Liver (tissue), 9 donors: ENCODE measurements around the gene CKM. TPM values are rescaled to one million over a fixed set of nuclear protein-coding genes. Genes with fewer than 3 reads are reported as not detected.

Experiments used
- DNase-seq: peaks from one replicate; pipeline ENCODE4 v3.0.0-alpha.2; 2017; ENCODE audit warnings: low spot score
- H3K27ac ChIP-seq, 2 donors: one replicate each; pipeline ENCODE4 v1.7.0; 2013; ENCODE audit warnings: inconsistent platforms in 2 of 2, low read length in 2 of 2, control low read depth in 1 of 2, low read depth in 1 of 2, mild to moderate bottlenecking in 1 of 2
- H3K27me3 ChIP-seq, 4 donors: one replicate each; pipeline versions ENCODE4 v1.6.1 to v1.7.0; 2013; ENCODE audit warnings: low read length in 3 of 4, inconsistent platforms in 1 of 4, mild to moderate bottlenecking in 1 of 4, moderate library complexity in 1 of 4; ENCODE audit not compliant: control insufficient read depth in 4 of 4, insufficient read depth in 4 of 4
- H3K36me3 ChIP-seq, 4 donors: one replicate each; pipeline versions ENCODE4 v1.6.1 to v1.7.0; 2013; ENCODE audit warnings: low read length in 3 of 4, mild to moderate bottlenecking in 3 of 4, low read depth in 1 of 4, moderate library complexity in 1 of 4; ENCODE audit not compliant: control insufficient read depth in 4 of 4, insufficient read depth in 3 of 4
- H3K4me1 ChIP-seq, 4 donors: one replicate each; pipeline versions ENCODE4 v1.6.1 to v1.7.0; 2013; ENCODE audit warnings: low read length in 3 of 4, mild to moderate bottlenecking in 3 of 4, moderate library complexity in 1 of 4; ENCODE audit not compliant: control insufficient read depth in 4 of 4, insufficient read depth in 4 of 4
- H3K4me3 ChIP-seq, 3 donors: one replicate each; pipeline versions ENCODE4 v1.6.1 to v1.7.0; 2013; ENCODE audit warnings: low read length in 3 of 3, control low read depth in 1 of 3, low read depth in 1 of 3, mild to moderate bottlenecking in 1 of 3
- H3K9ac ChIP-seq, 2 donors: one replicate each; pipeline ENCODE4 v1.7.0; 2013; ENCODE audit warnings: low read length in 2 of 2, mild to moderate bottlenecking in 2 of 2, moderate library complexity in 2 of 2, control low read depth in 1 of 2, low read depth in 1 of 2
- H3K9me3 ChIP-seq, 4 donors: one replicate each; pipeline versions ENCODE4 v1.6.1 to v1.7.0; 2013; ENCODE audit warnings: low read length in 3 of 4; ENCODE audit not compliant: control insufficient read depth in 4 of 4
- CTCF ChIP-seq: fragments of 150-350 bp; IDR thresholded peaks from 2 replicates; pipeline ENCODE4 v1.5.1; 2017; ENCODE audit warnings: improper control_type of control experiment, low read depth, low read length; ENCODE audit not compliant: missing input control
- EGR1 ChIP-seq, 2 donors: IDR thresholded peaks; 2 replicates each; pipeline ENCODE4 v1.6.1; 2016 to 2018; ENCODE audit warnings: antibody characterized with exemption in 2 of 2, low read depth in 2 of 2
- FOXA1 ChIP-seq: IDR thresholded peaks from 2 replicates; pipeline ENCODE4 v1.6.1; 2016; ENCODE audit warnings: antibody characterized with exemption
- FOXA2 ChIP-seq: IDR thresholded peaks from 2 replicates; pipeline ENCODE4 v1.6.1; 2016; ENCODE audit warnings: antibody characterized with exemption
- GABPA ChIP-seq, 2 donors: IDR thresholded peaks in 1 of 2; conservative IDR thresholded peaks in 1 of 2; 2 replicates each; pipeline ENCODE4 v1.6.1; 2016; ENCODE audit warnings: antibody characterized with exemption in 2 of 2, mild to moderate bottlenecking in 1 of 2, moderate library complexity in 1 of 2
- HNF4A ChIP-seq, 2 donors: conservative IDR thresholded peaks; 2 replicates each; pipeline ENCODE4 v1.6.1; 2016; ENCODE audit warnings: antibody characterized with exemption in 2 of 2, mild to moderate bottlenecking in 2 of 2
- HNF4G ChIP-seq: IDR thresholded peaks from 2 replicates; pipeline ENCODE4 v1.6.1; 2016; ENCODE audit warnings: antibody characterized with exemption
- JUND ChIP-seq, 2 donors: IDR thresholded peaks; 2 replicates each; pipeline ENCODE4 v1.6.1; 2016; ENCODE audit warnings: antibody characterized with exemption in 2 of 2
- NR2F2 ChIP-seq: IDR thresholded peaks from 2 replicates; pipeline ENCODE4 v1.6.1; 2016; ENCODE audit warnings: antibody characterized with exemption
- RAD21 ChIP-seq, 2 donors: IDR thresholded peaks; 2 replicates each; pipeline ENCODE4 v1.6.1; 2016; ENCODE audit warnings: antibody characterized with exemption in 2 of 2, mild to moderate bottlenecking in 2 of 2
- REST ChIP-seq: IDR thresholded peaks from 2 replicates; pipeline ENCODE4 v1.6.1; 2016; ENCODE audit warnings: antibody characterized with exemption, mild to moderate bottlenecking
- RXRA ChIP-seq, 2 donors: IDR thresholded peaks; 2 replicates each; pipeline ENCODE4 v1.6.1; 2017 to 2018; ENCODE audit warnings: antibody characterized with exemption in 2 of 2, mild to moderate bottlenecking in 1 of 2
- SP1 ChIP-seq: IDR thresholded peaks from 2 replicates; pipeline ENCODE4 v1.6.1; 2018; ENCODE audit warnings: antibody characterized with exemption, mild to moderate bottlenecking
- TAF1 ChIP-seq: conservative IDR thresholded peaks from 2 replicates; pipeline ENCODE4 v1.6.1; 2016; ENCODE audit warnings: antibody characterized with exemption, mild to moderate bottlenecking
- YY1 ChIP-seq: IDR thresholded peaks from 2 replicates; pipeline ENCODE4 v1.6.1; 2016; ENCODE audit warnings: antibody characterized with exemption, mild to moderate bottlenecking
- ZBTB33 ChIP-seq: IDR thresholded peaks from 2 replicates; pipeline ENCODE4 v1.6.1; 2016; ENCODE audit warnings: antibody characterized with exemption
- WGBS: extraction: QIAGEN DNeasy Blood & Tissue Kit; methylation state at CpG from one replicate; pipeline ENCODE4 v1.1.7; 2013; 5-methylcytosine and 5-hydroxymethylcytosine counted together
- polyA plus RNA-seq, 2 donors: library from polyadenylated mRNA; stranded (reverse) in 1 of 2; unstranded in 1 of 2; fragments of 200-250 nt in 1 of 2; fragments of >200 nt in 1 of 2; fragmentation: Nextera tagmentation in 1 of 2; extraction: Ambion mirVana in 1 of 2; gene quantifications; one replicate each; pipeline versions ENCODE4 v1.2.1 to v1.2.3, GENCODE V29; 2013 to 2015
- total RNA-seq, 2 donors: library from RNA; depleted of rRNA; stranded (reverse); fragments of >200 nt; gene quantifications; one replicate each; pipeline ENCODE4 v1.2.3, GENCODE V29; 2014
- TF ChIP-seq, protein P1 (sequence below): IDR thresholded peaks from 2 replicates; pipeline ENCODE4 v1.6.1; 2016; ENCODE audit warnings: antibody characterized with exemption
- TF ChIP-seq, protein P2 (sequence below): IDR thresholded peaks from 2 replicates; pipeline ENCODE4 v1.6.1; 2016; ENCODE audit warnings: antibody characterized with exemption
- donor health status: healthy.
- donor health status: healthy.
- donor health status: healthy.
- donor health status: healthy.
- donor health status: healthy.

Gene CKM
- total and polyA plus RNA-seq, 4 donors = 0.05 to 0.37 (median 0.17) TPM; not detected in 1

- H3K36me3 ChIP-seq = no peaks in the 10 kb centered on the region
- no peaks in the 10 kb centered on the region for H3K9me3 ChIP-seq
- WGBS = 59% methylated on average over 15 of the region's 15 CpGs
- H3K27me3 ChIP-seq = no peaks in the 10 kb centered on the region
- H3K27ac ChIP-seq = no peak overlapping the region
- no peak overlapping the region for H3K9ac ChIP-seq
- peaks cover 2 to 7% (median 5%) of the 10 kb centered on the region in 4 donors for H3K4me1 ChIP-seq
- TF ChIP-seq, protein P1, sequence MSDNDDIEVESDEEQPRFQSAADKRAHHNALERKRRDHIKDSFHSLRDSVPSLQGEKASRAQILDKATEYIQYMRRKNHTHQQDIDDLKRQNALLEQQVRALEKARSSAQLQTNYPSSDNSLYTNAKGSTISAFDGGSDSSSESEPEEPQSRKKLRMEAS = no peak
- TF ChIP-seq RAD21 (IDR thresholded peaks at IDR 0.05) = no peak
- TF ChIP-seq GABPA (IDR thresholded peaks at IDR 0.05 in 1 of 2, conservative IDR thresholded peaks at IDR 0.05 in 1 of 2) = no peak
- TF ChIP-seq TAF1 = no peak
- no peak for TF ChIP-seq NR2F2
- no peak for TF ChIP-seq FOXA1
- TF ChIP-seq RXRA (IDR thresholded peaks at IDR 0.05) = no peak
- no peak for TF ChIP-seq REST
- DNase-seq = no peak
- H3K4me3 ChIP-seq = no peak overlapping the region
These were observed 22.2 kb upstream of the CKM start for GRCh38 chr19:45344621-45345505.

DNA sequence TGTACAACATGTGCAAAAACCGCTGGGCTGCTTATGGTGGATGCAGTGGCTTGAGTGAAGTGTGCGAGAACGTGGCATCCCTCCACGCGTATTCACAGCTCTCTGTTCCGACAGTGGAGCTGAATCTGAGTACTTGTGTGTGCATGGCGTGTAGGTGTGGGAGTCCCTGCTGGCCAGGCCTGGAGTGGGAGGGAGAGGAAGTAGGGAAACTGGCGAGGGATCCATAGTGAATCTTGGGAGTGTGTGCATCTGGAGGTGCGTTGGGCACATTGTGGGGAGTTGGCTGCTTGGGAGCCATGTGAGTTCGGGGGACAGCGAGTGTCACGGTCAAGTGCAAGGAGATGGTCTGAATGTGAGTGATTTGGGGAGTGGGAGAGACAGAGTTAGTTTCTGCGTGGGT, 20.2 kb upstream of the CKM start:
- WGBS = 89% methylated on average over 13 of the region's 13 CpGs
- Histone ChIP-seq H3K9ac (no peak overlapping the region), H3K4me1 (peaks cover 6 to 11% (median 8%) of the 10 kb centered on the region in 4 donors), H3K27ac (no peak overlapping the region), H3K9me3 (no peaks in the 10 kb centered on the region), H3K36me3 (no peaks in the 10 kb centered on the region), H3K27me3 (no peaks in the 10 kb centered on the region), H3K4me3 (no peak overlapping the region)
- DNase-seq = no peak
- TF ChIP-seq, protein P1 = no peak
- TF ChIP-seq NR2F2 (no peak), HNF4A (conservative IDR thresholded peaks at IDR 0.05) (no peak), TAF1 (no peak), REST (no peak), ZBTB33 (no peak), EGR1 (IDR thresholded peaks at IDR 0.05; ENCODE audit: low read depth in 2 of 2) (no peak), JUND (IDR thresholded peaks at IDR 0.05) (no peak), HNF4G (no peak), CTCF (no peak), RAD21 (IDR thresholded peaks at IDR 0.05) (no peak), RXRA (IDR thresholded peaks at IDR 0.05) (no peak), YY1 (no peak), FOXA1 (no peak), SP1 (no peak), FOXA2 (no peak), GABPA (IDR thresholded peaks at IDR 0.05 in 1 of 2, conservative IDR thresholded peaks at IDR 0.05 in 1 of 2) (no peak)
- TF ChIP-seq, protein P2, sequence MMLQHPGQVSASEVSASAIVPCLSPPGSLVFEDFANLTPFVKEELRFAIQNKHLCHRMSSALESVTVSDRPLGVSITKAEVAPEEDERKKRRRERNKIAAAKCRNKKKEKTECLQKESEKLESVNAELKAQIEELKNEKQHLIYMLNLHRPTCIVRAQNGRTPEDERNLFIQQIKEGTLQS = no peak
